ENCODE measurements around the gene C12orf56. TPM values are rescaled to one million over a fixed set of nuclear protein-coding genes. Genes with fewer than 3 reads are reported as not detected.

C12orf56 gene
- total RNA-seq, 4 donors from 2014 or later = 0.76 TPM; not detected in 3

DNA sequence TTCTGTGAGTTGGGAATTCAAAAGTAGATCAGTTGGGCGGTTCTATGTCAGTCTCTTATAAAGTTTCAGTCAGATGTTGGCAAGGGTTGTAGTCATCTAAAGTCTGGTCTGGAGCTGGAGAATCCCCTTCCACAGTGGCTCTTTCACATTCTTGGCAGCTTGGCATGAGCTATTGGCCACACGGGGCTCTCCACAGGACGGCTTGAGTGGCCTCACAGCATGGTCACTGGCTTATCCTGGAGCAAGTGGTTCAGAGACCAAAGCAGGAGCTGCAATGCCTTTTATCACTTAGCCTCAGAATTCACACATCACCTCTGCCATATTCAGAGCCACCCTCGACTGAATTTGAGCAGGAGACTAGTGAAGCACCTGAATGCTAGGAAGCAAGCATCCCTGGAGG is 161.3 kb downstream of the C12orf56 start:
- Histone ChIP-seq H3K36me3 (no peaks in the 10 kb centered on the region), H3K4me3 (no peak overlapping the region), H3K4me1 (no peaks in the 10 kb centered on the region), H3K9me3 (no peaks in the 10 kb centered on the region), H3K27ac (no peak overlapping the region), H3K27me3 (no peaks in the 10 kb centered on the region)
- DNase-seq = no peak
- intact Hi-C loops (cut with DNase I; ENCODE audit: low total_unique reads) = no loop called here
- no peak for TF ChIP-seq POLR2A (IDR thresholded peaks at IDR 0.05)
- TF ChIP-seq, protein P1, sequence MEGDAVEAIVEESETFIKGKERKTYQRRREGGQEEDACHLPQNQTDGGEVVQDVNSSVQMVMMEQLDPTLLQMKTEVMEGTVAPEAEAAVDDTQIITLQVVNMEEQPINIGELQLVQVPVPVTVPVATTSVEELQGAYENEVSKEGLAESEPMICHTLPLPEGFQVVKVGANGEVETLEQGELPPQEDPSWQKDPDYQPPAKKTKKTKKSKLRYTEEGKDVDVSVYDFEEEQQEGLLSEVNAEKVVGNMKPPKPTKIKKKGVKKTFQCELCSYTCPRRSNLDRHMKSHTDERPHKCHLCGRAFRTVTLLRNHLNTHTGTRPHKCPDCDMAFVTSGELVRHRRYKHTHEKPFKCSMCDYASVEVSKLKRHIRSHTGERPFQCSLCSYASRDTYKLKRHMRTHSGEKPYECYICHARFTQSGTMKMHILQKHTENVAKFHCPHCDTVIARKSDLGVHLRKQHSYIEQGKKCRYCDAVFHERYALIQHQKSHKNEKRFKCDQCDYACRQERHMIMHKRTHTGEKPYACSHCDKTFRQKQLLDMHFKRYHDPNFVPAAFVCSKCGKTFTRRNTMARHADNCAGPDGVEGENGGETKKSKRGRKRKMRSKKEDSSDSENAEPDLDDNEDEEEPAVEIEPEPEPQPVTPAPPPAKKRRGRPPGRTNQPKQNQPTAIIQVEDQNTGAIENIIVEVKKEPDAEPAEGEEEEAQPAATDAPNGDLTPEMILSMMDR (IDR thresholded peaks at IDR 0.05) = no peak

DNA sequence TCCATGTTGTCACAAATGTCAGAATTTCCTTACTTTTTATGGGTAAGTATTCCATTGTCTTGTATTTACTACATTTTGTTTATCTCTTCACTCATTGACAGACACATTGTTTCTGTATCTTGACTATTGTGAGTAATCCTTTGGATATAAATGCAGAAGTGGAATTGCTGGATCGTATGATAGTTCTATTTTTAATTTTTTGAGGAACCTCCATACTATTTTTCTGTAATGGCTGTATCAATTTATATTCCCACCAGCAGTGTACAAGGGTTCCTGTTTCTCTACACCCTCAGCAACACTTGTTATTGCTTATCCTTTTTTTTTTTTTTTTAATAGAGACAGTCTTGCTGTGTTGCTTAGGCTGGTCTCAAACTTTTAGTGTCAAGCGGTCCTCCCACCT is 164.9 kb downstream of the C12orf56 start:
- no peak for DNase-seq
- H3K4me3 ChIP-seq = no peak overlapping the region
- no peaks in the 10 kb centered on the region for H3K27me3 ChIP-seq
- no peaks in the 10 kb centered on the region for H3K36me3 ChIP-seq
- H3K4me1 ChIP-seq = no peaks in the 10 kb centered on the region
- no peak for TF ChIP-seq POLR2A (IDR thresholded peaks at IDR 0.05)
- TF ChIP-seq, protein P1 (IDR thresholded peaks at IDR 0.05) = no peak
- no peak overlapping the region for H3K27ac ChIP-seq
- no peaks in the 10 kb centered on the region for H3K9me3 ChIP-seq
- intact Hi-C loops (cut with DNase I; ENCODE audit: low total_unique reads) = no loop called here

DNA sequence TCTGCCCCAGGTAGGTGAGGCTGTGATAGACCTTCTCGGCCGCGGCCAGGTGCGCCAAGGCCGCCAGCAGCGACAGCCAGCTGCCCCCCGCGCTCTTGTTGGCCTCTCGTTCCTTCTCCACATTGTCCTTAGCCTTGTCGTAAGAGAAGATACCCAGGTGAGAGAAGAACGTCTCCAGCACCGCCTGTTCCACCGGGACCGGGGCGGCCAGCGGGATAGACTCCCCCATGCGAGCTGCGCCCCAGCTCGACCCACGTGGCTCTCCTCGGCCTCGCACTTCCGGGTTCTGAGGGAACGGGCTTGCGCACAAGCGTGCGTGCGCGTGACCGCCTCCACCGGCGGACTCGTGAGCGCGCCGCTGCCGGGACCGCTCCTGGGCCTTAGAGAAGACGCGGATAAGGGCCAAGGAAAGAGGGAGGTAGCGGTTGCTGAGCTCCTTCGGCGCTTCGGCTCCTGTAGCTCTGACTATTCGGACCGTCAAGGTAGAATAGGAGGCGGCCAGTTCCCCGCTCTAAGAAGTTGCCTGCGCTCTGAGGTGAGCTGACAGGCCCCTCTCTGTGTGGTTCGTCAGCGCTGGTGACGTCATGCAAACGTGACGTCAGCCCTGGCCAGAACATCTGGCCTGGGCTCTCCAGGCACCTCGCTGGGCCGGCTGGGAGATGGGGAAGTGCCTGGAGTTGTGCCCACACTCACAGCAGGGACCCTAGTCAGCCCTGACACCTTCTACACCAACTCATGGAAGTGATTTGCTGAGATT is 168.4 kb downstream of the C12orf56 start, which contains the start of gene KICS2:
TSS of gene KICS2 (minus strand) at position 288 of the 757 bp plus-strand sequence. CDS start at position 229, 59 bp downstream.
- TF ChIP-seq POLR2A (IDR thresholded peaks at IDR 0.05) = peak; percentile 55 to 82
- TF ChIP-seq, protein P1 (IDR thresholded peaks at IDR 0.05) = peak in 1 of 4 experiments; percentile 6
- peak within 1 kb of the TSS; percentile 87 to 88 for H3K27ac ChIP-seq
- peak within 1 kb of the TSS; percentile 64 to 92 for H3K4me3 ChIP-seq
- peak; percentile 91 to 93 for DNase-seq
- no peaks in the 10 kb centered on the region for H3K36me3 ChIP-seq
- H3K27me3 ChIP-seq = no peaks in the 10 kb centered on the region
- H3K9me3 ChIP-seq = no peaks in the 10 kb centered on the region
- no peaks in the 10 kb centered on the region for H3K4me1 ChIP-seq
- intact Hi-C loops (cut with DNase I; ENCODE audit: low total_unique reads) = no loop called here

DNA sequence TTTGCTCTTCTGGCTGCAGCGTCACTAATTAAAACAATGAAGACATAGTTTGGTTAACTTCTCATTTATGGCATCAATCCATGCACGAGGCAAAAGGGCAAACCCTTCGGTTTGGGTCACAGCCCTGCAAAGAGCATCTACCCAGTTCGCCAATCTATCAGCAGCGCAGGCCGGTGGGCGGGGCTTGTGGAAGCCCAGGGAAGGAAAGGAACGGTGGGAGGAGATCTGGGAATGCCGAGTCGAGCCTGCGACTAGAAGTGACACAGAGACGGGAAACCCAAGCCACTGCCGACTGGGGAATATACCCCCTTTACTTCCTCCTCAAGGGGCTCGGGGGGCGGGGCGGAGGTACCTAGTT is 168.9 kb downstream of the C12orf56 start:
- intact Hi-C loops (cut with DNase I; ENCODE audit: low total_unique reads) = no loop called here
- no peaks in the 10 kb centered on the region for H3K27me3 ChIP-seq
- H3K4me3 ChIP-seq = peak overlapping the region; percentile 64 to 92
- no peaks in the 10 kb centered on the region for H3K4me1 ChIP-seq
- peak overlapping the region; percentile 87 to 88 for H3K27ac ChIP-seq
- TF ChIP-seq, protein P1 (IDR thresholded peaks at IDR 0.05) = no peak
- no peak for TF ChIP-seq POLR2A (IDR thresholded peaks at IDR 0.05)
- DNase-seq = peak; percentile 83 to 84
- H3K9me3 ChIP-seq = no peaks in the 10 kb centered on the region
- no peaks in the 10 kb centered on the region for H3K36me3 ChIP-seq

DNA sequence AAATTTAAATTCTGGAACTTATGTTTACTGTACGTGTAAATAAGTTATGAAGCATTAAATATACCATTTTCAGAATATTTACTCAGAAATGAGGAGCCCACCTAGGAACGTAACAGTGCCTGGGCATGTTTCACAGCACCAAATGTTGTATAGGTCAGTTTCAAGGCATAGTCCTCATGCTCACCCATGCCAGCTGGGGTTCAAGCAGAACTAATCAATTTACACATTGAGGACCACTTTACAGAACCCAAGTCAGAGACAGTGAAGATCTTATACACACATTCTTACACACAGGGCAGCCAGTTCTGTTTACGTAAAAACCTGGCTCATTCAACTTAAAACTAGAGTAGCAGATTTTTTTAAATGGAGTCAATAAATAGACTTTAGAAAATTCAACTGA is 170.5 kb downstream of the C12orf56 start:
- H3K9me3 ChIP-seq = no peaks in the 10 kb centered on the region
- H3K27ac ChIP-seq = no peak overlapping the region
- TF ChIP-seq POLR2A (IDR thresholded peaks at IDR 0.05) = no peak
- TF ChIP-seq, protein P1 (IDR thresholded peaks at IDR 0.05) = no peak
- H3K4me3 ChIP-seq = no peak overlapping the region
- intact Hi-C loops (cut with DNase I; ENCODE audit: low total_unique reads) = no loop called here
- no peaks in the 10 kb centered on the region for H3K4me1 ChIP-seq
- DNase-seq = no peak
- no peaks in the 10 kb centered on the region for H3K36me3 ChIP-seq
- H3K27me3 ChIP-seq = no peaks in the 10 kb centered on the region

All from uterus (tissue), 4 donors.